ENCODE measurements around the gene ARNT2. TPM values are rescaled to one million over a fixed set of nuclear protein-coding genes. Genes with fewer than 3 reads are reported as not detected.

ARNT2 gene
- total RNA-seq, 1 donor from 2014 or later: 0.87 TPM

DNA sequence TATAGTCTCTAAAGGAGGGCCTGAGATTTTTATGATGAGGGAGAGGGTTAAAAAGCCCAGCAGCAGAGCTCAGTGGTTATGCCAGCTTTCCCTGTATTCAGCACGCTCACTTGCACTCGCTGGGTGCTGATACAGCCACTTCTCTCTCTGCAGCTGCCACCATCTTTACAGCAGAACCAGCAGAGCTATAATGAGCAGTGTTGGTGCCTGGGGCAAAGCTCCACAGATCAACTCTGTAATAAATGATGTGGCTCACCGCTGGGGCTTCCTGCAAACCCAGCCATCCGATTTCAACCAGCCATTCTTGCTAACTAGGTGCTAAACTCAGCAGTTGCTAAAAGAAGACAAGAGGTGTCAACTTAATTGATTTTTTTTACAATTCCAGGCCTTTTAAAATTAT, 48.0 kb downstream of the ARNT2 start:
- TF ChIP-seq, protein P1, sequence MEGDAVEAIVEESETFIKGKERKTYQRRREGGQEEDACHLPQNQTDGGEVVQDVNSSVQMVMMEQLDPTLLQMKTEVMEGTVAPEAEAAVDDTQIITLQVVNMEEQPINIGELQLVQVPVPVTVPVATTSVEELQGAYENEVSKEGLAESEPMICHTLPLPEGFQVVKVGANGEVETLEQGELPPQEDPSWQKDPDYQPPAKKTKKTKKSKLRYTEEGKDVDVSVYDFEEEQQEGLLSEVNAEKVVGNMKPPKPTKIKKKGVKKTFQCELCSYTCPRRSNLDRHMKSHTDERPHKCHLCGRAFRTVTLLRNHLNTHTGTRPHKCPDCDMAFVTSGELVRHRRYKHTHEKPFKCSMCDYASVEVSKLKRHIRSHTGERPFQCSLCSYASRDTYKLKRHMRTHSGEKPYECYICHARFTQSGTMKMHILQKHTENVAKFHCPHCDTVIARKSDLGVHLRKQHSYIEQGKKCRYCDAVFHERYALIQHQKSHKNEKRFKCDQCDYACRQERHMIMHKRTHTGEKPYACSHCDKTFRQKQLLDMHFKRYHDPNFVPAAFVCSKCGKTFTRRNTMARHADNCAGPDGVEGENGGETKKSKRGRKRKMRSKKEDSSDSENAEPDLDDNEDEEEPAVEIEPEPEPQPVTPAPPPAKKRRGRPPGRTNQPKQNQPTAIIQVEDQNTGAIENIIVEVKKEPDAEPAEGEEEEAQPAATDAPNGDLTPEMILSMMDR (IDR thresholded peaks at IDR 0.05; ENCODE audit: unreplicated experiment): no peak
- no peaks in the 10 kb centered on the region for H3K27me3 Mint-ChIP-seq (ENCODE audit: unreplicated experiment)
- H3K9me3 Mint-ChIP-seq (ENCODE audit: unreplicated experiment): no peaks in the 10 kb centered on the region
- peaks cover 2% of the 10 kb centered on the region for H3K4me1 Mint-ChIP-seq (ENCODE audit: unreplicated experiment)
- no peak overlapping the region for H3K4me3 Mint-ChIP-seq (ENCODE audit: unreplicated experiment)
- H3K27ac Mint-ChIP-seq (ENCODE audit: unreplicated experiment): no peak overlapping the region
- DNase-seq (ENCODE audit: low spot score): no peak
- no peaks in the 10 kb centered on the region for H3K36me3 Mint-ChIP-seq (ENCODE audit: low read depth, unreplicated experiment)

DNA sequence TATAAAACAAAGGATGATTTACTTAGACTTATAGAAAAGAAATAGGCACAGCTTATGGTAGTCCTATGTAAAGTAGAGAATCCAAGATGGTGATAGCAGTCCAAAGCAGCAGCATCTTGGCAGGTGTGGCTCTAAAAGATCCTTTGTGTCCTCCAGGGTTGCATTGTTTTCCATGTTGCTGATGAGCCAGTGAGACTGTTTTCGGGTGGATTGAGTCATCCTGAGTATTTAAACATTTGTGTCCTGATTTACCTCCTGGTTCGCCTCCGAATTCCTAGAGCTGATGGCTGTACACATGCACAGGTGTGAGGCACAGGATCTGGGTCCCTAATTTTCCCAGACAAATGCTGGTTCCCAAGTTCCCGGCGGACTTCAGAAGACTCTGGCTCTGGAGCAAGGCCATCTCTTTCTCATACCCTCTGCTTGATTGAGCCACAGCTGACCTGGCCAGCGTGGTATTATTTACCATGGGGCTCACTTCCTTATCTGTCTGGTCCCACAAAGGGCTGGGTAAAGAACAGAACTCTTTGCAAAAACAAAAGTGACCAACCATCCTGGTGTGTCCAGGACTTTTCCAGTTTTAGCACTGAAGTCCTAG, 51.0 kb downstream of the ARNT2 start:
- Mint-ChIP-seq H3K27ac (ENCODE audit: unreplicated experiment) (no peak overlapping the region), H3K4me3 (ENCODE audit: unreplicated experiment) (no peak overlapping the region)

DNA sequence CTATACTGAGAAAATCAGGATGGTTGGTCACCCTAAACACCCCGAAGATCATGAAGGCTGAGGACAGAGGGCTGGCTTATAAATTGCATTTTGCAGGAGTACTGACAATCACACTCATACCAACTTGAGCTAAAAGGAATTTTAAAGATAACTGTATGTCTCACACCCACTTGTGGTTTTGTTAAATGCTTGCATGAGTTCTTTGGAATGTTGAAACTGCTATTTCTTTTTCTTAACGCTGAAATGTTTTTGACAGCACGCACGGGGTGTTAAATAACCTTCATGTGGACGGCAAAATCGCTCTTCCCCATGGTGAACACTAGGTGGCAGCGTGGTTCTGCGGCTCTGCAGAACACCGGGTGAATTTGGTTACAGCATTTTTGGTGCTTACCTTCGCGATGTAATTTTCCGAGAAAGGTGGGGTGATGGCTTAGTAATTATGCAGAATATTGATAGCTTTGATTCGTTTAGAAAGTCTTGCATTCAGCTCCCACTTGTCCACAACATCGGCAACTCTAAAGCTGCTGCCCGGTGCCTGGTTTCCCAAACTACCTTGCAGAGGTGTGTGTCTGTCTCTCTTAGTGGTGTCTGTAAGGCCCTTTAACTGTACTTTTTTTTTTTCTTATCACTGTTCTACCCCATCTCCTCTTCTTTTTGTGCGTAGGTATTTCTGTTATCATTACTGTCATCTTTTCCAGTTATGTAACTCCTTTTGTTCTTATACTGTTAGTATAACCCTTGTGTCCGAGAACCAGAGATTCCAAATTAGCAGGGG, 51.7 kb downstream of the ARNT2 start:
- Mint-ChIP-seq H3K27ac (ENCODE audit: unreplicated experiment) (no peak overlapping the region), H3K36me3 (ENCODE audit: low read depth, unreplicated experiment) (no peaks in the 10 kb centered on the region)

More for the DNA sequence above, 51.0 kb downstream of the ARNT2 start:
- Mint-ChIP-seq H3K9me3 (ENCODE audit: unreplicated experiment) (no peaks in the 10 kb centered on the region), H3K36me3 (ENCODE audit: low read depth, unreplicated experiment) (no peaks in the 10 kb centered on the region), H3K4me1 (ENCODE audit: unreplicated experiment) (peaks cover 13% of the 10 kb centered on the region), H3K27me3 (ENCODE audit: unreplicated experiment) (no peaks in the 10 kb centered on the region)
- TF ChIP-seq, protein P1 (IDR thresholded peaks at IDR 0.05; ENCODE audit: unreplicated experiment): no peak
- no peak for DNase-seq (ENCODE audit: low spot score)

DNA sequence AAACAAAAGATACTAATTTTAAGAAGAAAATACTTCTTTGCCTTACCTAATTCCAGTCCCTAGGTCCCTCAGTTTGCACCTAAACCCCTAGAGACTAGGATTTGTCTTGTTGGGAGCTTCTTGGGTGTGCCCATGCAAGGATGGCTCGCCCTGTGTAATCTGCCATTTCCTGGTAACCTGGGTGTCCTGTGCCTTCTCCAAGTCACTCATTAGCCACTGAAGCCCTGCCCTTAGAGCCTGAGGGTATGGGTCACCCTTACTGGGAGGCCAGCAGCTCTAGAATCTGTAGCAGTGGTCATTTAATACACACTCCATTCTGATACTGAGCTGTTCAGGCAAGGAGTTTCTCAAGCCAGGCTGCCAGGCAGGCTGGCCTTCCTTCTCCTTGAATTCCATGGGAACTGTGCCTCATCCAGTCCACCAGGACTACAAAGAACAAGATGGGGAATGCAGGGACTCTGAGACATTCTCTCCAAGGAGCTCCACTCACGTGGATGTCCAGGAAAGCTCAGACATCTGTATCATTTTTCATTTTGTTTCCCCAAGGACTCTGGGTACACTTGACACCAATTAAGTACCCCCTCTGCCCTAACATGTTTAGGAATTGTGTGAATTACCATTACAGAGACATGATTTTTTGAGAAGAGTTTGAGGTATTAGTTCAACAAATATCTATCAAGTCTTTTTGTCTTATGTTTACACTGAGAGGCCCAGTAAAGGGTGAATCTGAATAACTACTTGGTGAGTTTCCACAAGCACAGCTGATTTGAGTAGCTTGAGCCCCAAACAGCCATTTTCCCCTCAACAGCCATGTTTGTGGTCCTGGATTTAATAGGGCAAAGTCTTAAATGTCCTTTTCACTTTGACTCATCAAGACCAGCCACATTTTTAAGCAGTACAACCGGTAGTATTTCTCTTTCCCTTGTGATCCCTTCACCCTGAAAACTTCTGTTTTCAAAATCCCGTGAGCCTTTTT, 52.6 kb downstream of the ARNT2 start:
- no peaks in the 10 kb centered on the region for H3K27me3 Mint-ChIP-seq (ENCODE audit: unreplicated experiment)
- H3K4me1 Mint-ChIP-seq (ENCODE audit: unreplicated experiment): peaks cover 10% of the 10 kb centered on the region

More for the DNA sequence above, 51.7 kb downstream of the ARNT2 start:
- Mint-ChIP-seq H3K4me1 (ENCODE audit: unreplicated experiment) (peaks cover 13% of the 10 kb centered on the region), H3K27me3 (ENCODE audit: unreplicated experiment) (no peaks in the 10 kb centered on the region), H3K4me3 (ENCODE audit: unreplicated experiment) (no peak overlapping the region), H3K9me3 (ENCODE audit: unreplicated experiment) (no peaks in the 10 kb centered on the region)
- TF ChIP-seq, protein P1 (IDR thresholded peaks at IDR 0.05; ENCODE audit: unreplicated experiment): peak; percentile 84
- peak; percentile 56 for DNase-seq (ENCODE audit: low spot score)

More for the DNA sequence above, 52.6 kb downstream of the ARNT2 start:
- no peak for DNase-seq (ENCODE audit: low spot score)
- H3K4me3 Mint-ChIP-seq (ENCODE audit: unreplicated experiment): no peak overlapping the region
- TF ChIP-seq, protein P1 (IDR thresholded peaks at IDR 0.05; ENCODE audit: unreplicated experiment): no peak
- no peak overlapping the region for H3K27ac Mint-ChIP-seq (ENCODE audit: unreplicated experiment)
- H3K9me3 Mint-ChIP-seq (ENCODE audit: unreplicated experiment): no peaks in the 10 kb centered on the region
- H3K36me3 Mint-ChIP-seq (ENCODE audit: low read depth, unreplicated experiment): no peaks in the 10 kb centered on the region

Data from endothelial cell (in vitro differentiated cells).